SH-SY5Y (cell line): ENCODE data around the gene GUCY1A2.

ENCODE experiments used
- GATA2 ChIP-seq: IDR thresholded peaks from 2 replicates; pipeline ENCODE4 v1.6.1; 2011; ENCODE audit warnings: mild to moderate bottlenecking, low read depth, low read length
- GATA3 ChIP-seq: IDR thresholded peaks from 2 replicates; pipeline ENCODE4 v1.6.1; 2011; ENCODE audit warnings: low read depth, mild to moderate bottlenecking, low read length, moderate library complexity

- no peak for TF ChIP-seq GATA3
- no peak for TF ChIP-seq GATA2
Measured at GRCh38 chr11:106986261-106986660, 32.0 kb downstream of the GUCY1A2 start.
